Thyroid gland (tissue), 4 donors: ENCODE data around the gene ADAM30. TPM values are rescaled to one million over a fixed set of nuclear protein-coding genes. Genes with fewer than 3 reads are reported as not detected.
A peak's percentile ranks its signal among the peaks of the same experiment; 100 is the strongest.

Source experiments
- DNase-seq, 2 donors: peaks; one replicate each; pipeline ENCODE4 v3.0.0-alpha.2; 2019
- H3K27ac ChIP-seq, 3 donors: fragments of 200-600 bp; sonication (generic); 1 replicate in 2 of 3; 2 replicates in 1 of 3; pipeline ENCODE4 v1.5.1; 2016 to 2019; ENCODE audit warnings: mild to moderate bottlenecking in 1 of 3, moderate library complexity in 1 of 3
- H3K27me3 ChIP-seq: fragments of 200-600 bp; sonication (generic); one replicate; pipeline ENCODE4 v1.5.1; 2019
- H3K36me3 ChIP-seq, 2 donors: fragments of 200-600 bp; sonication (generic); one replicate each; pipeline ENCODE4 v1.5.1; 2016 to 2019
- H3K4me1 ChIP-seq, 2 donors: fragments of 200-600 bp; sonication (generic); one replicate each; pipeline ENCODE4 v1.5.1; 2017 to 2019
- H3K4me3 ChIP-seq, 3 donors: fragments of 200-600 bp; sonication (generic); replicated peaks in 1 of 3; 1 replicate in 2 of 3; 2 replicates in 1 of 3; pipeline ENCODE4 v1.5.1; 2016; ENCODE audit warnings: mild to moderate bottlenecking in 1 of 3
- H3K9me3 ChIP-seq: fragments of 200-600 bp; sonication (generic); one replicate; pipeline ENCODE4 v1.5.1; 2017
- POLR2A ChIP-seq, 2 donors: fragments of 450-650 bp; IDR thresholded peaks; one replicate each; pipeline ENCODE4 v1.6.1; 2017; ENCODE audit warnings: antibody characterized with exemption in 2 of 2, mild to moderate bottlenecking in 2 of 2, moderate library complexity in 1 of 2
- WGBS, 2 donors: methylation state at CpG; one replicate each; pipeline ENCODE4 v1.1.5; 2017; 5-methylcytosine and 5-hydroxymethylcytosine counted together
- intact Hi-C: fragments of 100-400 bp; cut with DNase I; formaldehyde crosslinking; loops from one replicate; pipeline ENCODE4 v1.15.1; 2023
- total RNA-seq, 4 donors: library from RNA; depleted of rRNA; stranded (reverse); fragments of >200 nt; gene quantifications; one replicate each; pipeline ENCODE4 v1.2.3, GENCODE V29; 2016
- TF ChIP-seq, protein P1 (sequence below), 6 experiments: fragments of 200-600 bp in 3 of 6; fragments of 450-650 bp in 3 of 6; sonication (generic) in 3 of 6; IDR thresholded peaks; one replicate each; pipeline ENCODE4 v1.5.1; 2016 to 2019; ENCODE audit warnings: antibody characterized with exemption in 6 of 6, mild to moderate bottlenecking in 2 of 6, inconsistent platforms in 1 of 6, moderate library complexity in 1 of 6

Gene ADAM30
- total RNA-seq, 4 donors from 2014 or later, result 0.13 TPM; not detected in 3

DNA sequence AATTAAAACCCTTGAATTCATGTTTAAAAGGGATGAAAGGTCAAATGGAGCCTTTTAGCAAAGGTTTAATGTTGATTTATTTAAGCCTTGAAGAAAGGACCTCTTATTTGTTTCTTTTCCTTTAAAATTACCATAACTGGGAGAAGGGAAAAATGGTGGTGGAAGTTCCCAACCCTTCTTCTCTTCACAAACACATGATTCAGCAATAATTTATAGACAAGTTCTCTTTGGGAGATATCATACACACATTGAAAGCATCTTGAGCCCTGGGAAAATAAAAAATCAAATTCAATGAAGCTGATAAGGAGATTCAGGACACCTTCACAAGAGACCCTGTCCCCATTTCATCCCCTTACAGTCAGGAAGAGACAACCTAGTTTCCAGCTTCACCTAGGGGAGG, 8.9 kb downstream of the ADAM30 start:
- H3K4me3 ChIP-seq, result no peak overlapping the region
- no peaks in the 10 kb centered on the region for H3K27me3 ChIP-seq
- no peaks in the 10 kb centered on the region for H3K36me3 ChIP-seq
- no peak for DNase-seq
- intact Hi-C loops, result no loop called here
- no peaks in the 10 kb centered on the region for H3K4me1 ChIP-seq
- TF ChIP-seq, protein P1, sequence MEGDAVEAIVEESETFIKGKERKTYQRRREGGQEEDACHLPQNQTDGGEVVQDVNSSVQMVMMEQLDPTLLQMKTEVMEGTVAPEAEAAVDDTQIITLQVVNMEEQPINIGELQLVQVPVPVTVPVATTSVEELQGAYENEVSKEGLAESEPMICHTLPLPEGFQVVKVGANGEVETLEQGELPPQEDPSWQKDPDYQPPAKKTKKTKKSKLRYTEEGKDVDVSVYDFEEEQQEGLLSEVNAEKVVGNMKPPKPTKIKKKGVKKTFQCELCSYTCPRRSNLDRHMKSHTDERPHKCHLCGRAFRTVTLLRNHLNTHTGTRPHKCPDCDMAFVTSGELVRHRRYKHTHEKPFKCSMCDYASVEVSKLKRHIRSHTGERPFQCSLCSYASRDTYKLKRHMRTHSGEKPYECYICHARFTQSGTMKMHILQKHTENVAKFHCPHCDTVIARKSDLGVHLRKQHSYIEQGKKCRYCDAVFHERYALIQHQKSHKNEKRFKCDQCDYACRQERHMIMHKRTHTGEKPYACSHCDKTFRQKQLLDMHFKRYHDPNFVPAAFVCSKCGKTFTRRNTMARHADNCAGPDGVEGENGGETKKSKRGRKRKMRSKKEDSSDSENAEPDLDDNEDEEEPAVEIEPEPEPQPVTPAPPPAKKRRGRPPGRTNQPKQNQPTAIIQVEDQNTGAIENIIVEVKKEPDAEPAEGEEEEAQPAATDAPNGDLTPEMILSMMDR (IDR thresholded peaks at IDR 0.05), result no peak
- TF ChIP-seq POLR2A (IDR thresholded peaks at IDR 0.05), result no peak
- H3K9me3 ChIP-seq, result no peaks in the 10 kb centered on the region
- H3K27ac ChIP-seq, result no peak overlapping the region

DNA sequence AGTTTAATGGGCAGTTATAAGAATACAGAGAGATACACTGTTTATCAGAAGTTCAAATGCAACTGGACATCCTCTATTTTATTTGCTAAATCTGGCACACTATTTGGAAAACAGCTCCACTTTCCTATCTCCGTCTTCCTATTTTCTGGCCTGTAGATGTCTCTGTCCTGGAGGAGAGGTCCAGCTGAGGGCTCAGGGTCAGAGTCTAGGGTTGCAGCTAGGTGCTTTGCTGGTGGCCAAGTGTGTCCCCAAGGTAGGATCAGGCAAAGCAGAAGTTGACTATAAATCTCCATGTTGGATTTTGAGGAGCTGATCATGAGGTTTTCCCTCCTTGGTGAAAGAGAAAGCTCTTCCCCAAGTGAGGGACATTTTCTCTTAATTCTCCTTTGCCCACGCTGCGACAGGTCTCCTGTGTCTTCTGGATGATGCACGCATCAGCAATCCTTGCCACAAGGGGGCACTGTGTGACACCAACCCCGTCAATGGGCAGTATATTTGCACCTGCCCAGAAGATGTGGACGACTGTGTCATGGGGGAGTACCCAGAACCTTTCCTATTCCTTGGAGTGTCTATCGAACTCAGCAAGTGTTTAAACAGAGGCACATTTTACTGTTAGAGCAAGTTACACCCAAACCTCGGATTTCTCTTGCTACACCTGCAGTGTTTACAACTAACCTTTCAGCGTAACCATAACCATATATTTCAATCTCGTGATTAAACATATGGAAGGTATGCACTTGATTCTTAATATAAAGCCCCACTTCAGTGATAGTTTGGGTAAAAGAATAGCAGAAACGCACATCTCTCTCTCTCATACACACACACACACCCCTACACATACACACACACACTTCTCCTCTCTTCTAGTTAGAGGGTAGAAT, 10.2 kb downstream of the ADAM30 start:
- no peaks in the 10 kb centered on the region for H3K9me3 ChIP-seq
- H3K27me3 ChIP-seq, result no peaks in the 10 kb centered on the region
- intact Hi-C loops, result no loop called here
- peak; percentile 62 to 76 for DNase-seq
- H3K36me3 ChIP-seq, result no peaks in the 10 kb centered on the region
- no peak overlapping the region for H3K27ac ChIP-seq
- H3K4me1 ChIP-seq, result no peaks in the 10 kb centered on the region
- WGBS, 2 donors, result 50 to 57% methylated on average over 11 of the region's 11 CpGs
- TF ChIP-seq, protein P1 (IDR thresholded peaks at IDR 0.05), result peak; percentile 29 to 72 (median 58)
- TF ChIP-seq POLR2A (IDR thresholded peaks at IDR 0.05), result no peak
- H3K4me3 ChIP-seq, result no peak overlapping the region

DNA sequence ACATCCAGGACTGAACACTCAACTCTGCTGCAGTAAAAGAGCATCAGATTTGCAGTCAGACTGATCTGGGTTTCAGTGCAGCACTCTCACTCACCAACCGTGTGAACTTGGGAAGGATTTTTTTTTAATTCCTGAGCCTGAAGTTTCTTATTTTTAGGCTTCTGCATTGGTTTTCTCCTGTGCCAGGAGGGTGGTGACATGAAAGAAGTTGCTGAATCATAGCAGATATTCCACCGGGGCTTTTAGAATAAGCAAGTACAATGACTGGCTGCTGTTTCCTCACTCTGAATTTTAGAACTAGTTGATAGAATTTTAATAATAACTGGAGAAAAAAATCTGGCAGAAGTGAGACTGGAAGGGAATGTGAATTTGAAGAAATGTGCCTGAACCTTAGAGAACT, 11.6 kb downstream of the ADAM30 start:
- TF ChIP-seq, protein P1 (IDR thresholded peaks at IDR 0.05), result no peak
- no peak for TF ChIP-seq POLR2A (IDR thresholded peaks at IDR 0.05)
- no peaks in the 10 kb centered on the region for H3K27me3 ChIP-seq
- DNase-seq, result no peak
- H3K9me3 ChIP-seq, result no peaks in the 10 kb centered on the region
- no peaks in the 10 kb centered on the region for H3K36me3 ChIP-seq
- no peak overlapping the region for H3K27ac ChIP-seq
- no peaks in the 10 kb centered on the region for H3K4me1 ChIP-seq
- WGBS, 2 donors, result 42 to 50% methylated on average over 2 of the region's 2 CpGs
- intact Hi-C loops, result no loop called here
- H3K4me3 ChIP-seq, result no peak overlapping the region

DNA sequence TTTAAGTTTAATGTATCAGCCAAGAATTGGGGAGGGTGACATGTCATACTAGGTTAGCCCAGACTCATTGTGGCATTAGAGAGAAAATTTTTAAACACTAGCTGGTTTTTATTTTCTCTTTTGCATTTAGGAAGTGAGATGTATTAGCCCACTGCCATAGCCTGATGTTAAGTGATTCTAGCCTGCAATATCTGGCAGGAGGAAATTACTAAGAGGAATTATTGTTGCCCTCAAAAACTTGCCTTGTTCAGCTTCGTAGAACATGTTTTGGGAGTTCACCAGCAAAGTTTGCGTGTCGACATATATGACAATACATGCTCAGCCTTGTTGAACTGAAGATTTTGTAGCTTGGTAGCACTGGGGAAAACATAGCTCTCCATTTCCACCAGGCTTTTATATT, 12.5 kb downstream of the ADAM30 start:
- no peak overlapping the region for H3K4me3 ChIP-seq
- intact Hi-C loops, result no loop called here
- WGBS, 2 donors, result 90 to 94% methylated on average over 3 of the region's 3 CpGs
- no peaks in the 10 kb centered on the region for H3K4me1 ChIP-seq
- no peaks in the 10 kb centered on the region for H3K27me3 ChIP-seq
- H3K9me3 ChIP-seq, result no peaks in the 10 kb centered on the region
- no peaks in the 10 kb centered on the region for H3K36me3 ChIP-seq
- DNase-seq, result no peak
- no peak overlapping the region for H3K27ac ChIP-seq
- no peak for TF ChIP-seq POLR2A (IDR thresholded peaks at IDR 0.05)
- TF ChIP-seq, protein P1 (IDR thresholded peaks at IDR 0.05), result no peak
